GM12801 (cell line): ENCODE measurements around the gene SRGAP2B.
"Not testable (repeated sequence)": the region's sequence is repeated elsewhere in the genome, so short reads cannot be mapped to it uniquely, and the experiment has no call there.

Source experiments
- CTCF ChIP-seq: IDR thresholded peaks from one replicate; pipeline ENCODE4 v1.5.1; 2011; ENCODE audit warnings: control low read depth; ENCODE audit not compliant: insufficient read length; ENCODE audit errors: extremely low read depth

The SRGAP2B gene

GRCh38 chr1:145095284-145096057 is at the start of gene SRGAP2B, which contains the start of gene FAM72D:
SRGAP2B (minus strand) TSS chr1:145095328; CDS start chr1:145092901, 2,427 bp downstream.
FAM72D (plus strand) TSS chr1:145095974; CDS start chr1:145096848, 874 bp downstream.
- not testable (repeated sequence) for TF ChIP-seq CTCF
